SKM-1 treated with dmso at 0.1 percent for 144 hours (cell line): ENCODE results near the gene SETBP1.

Source experiments
- DNase-seq: peaks from one replicate; lab custom pipeline; 2025; ENCODE audit not compliant: unreplicated experiment; lab: John Stamatoyannopoulos, UW

SETBP1 gene

DNA sequence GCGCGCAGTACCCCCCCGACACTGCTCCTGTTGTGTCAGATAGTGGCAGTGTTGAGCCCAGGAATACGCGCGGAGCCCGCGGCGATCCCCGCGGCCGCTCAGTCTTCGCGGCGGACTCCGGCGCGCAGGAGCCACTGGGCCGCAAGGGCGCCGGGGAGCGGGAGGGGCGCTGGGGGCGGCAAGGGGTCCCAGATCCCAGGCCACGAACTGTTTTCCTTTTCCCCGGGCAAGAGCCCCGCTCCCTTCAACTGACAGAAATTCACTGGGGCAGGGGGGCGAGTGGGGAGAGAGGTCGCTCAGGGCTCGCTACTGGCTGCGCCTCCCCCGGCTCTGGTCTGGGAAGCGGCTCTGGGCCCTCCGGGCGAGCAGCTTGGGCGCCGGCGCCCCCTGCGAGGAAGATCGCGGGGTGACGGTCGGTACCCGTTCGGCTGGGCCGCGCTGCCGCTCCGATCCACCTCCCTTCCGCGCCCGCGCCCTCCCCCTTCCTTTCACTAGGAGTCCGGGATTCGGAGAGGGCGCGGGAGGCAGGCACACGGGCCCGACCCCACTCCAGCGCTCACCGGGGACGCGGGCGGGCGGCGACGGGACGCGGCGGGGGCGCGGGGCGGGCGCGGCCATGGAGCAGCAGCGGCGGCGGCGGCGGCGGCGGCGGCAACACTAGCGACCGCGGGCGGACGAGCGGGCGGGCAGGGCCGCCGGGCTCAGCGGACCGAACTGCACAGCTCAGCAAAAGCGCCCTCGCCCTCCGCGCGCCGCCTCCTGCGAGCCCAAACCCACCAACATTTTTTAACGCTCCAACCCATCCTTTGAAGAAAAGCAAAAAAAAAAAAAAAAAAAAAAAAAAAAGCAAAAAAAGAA is 1.4 kb upstream of the SETBP1 start:
- DNase-seq = peak; percentile 44

GRCh38 chr18:44679914-44680272 is 795 bp upstream of the SETBP1 start:
- DNase-seq = no peak

- DNase-seq = no peak
These were observed 635 bp downstream of the SETBP1 start for GRCh38 chr18:44681076-44681970.

GRCh38 chr18:44682201-44682870 is 1.6 kb downstream of the SETBP1 start:
- DNase-seq = no peak

GRCh38 chr18:44682871-44683221 is 2.2 kb downstream of the SETBP1 start:
- DNase-seq = no peak

DNA sequence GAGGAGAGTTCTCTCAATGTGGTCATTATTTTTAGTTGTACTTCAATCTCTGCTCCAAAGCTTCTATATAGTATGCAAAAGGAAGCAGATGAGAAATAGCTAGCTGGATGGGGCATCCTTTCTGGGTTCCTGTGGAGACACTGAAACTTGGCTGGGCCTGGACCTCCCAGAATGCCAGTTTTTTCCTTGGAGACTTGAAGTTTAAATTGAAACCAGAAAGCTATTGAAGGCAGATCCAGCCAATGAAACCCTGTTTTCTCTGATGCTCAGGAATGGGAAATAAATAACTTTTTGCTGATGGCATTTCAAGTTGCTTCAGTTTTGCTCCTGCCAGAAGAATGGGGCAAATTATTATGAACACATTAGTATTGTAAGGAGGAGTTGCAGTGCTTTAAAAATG is 2.9 kb downstream of the SETBP1 start:
- no peak for DNase-seq

DNA sequence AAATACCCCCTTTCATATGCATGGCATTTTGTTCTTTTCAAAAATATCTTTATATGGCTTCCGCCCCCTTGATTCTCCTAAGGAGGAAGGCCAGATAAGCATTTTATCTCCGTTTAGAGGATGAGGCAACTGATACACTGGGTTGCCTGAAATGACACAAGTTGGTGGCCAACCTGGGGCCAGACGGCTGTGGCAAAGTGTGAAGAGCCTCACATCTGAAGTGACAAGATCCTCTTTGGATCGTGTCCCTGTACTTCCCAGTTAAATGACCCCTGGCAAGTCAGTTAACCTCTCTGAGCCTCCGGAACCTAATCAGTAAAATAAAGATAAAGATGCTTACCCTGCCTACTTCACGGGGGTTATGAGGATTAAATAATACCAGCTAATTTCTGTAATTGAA is 4.6 kb downstream of the SETBP1 start:
- DNase-seq = no peak

- no peak for DNase-seq
These were observed 5.5 kb downstream of the SETBP1 start for GRCh38 chr18:44686156-44686555.

- no peak for DNase-seq
These were observed 6.7 kb downstream of the SETBP1 start for GRCh38 chr18:44687421-44687820.

GRCh38 chr18:44689736-44690135 is 9.0 kb downstream of the SETBP1 start:
- no peak for DNase-seq

GRCh38 chr18:44691148-44691925 is 10.6 kb downstream of the SETBP1 start:
- no peak for DNase-seq

DNA sequence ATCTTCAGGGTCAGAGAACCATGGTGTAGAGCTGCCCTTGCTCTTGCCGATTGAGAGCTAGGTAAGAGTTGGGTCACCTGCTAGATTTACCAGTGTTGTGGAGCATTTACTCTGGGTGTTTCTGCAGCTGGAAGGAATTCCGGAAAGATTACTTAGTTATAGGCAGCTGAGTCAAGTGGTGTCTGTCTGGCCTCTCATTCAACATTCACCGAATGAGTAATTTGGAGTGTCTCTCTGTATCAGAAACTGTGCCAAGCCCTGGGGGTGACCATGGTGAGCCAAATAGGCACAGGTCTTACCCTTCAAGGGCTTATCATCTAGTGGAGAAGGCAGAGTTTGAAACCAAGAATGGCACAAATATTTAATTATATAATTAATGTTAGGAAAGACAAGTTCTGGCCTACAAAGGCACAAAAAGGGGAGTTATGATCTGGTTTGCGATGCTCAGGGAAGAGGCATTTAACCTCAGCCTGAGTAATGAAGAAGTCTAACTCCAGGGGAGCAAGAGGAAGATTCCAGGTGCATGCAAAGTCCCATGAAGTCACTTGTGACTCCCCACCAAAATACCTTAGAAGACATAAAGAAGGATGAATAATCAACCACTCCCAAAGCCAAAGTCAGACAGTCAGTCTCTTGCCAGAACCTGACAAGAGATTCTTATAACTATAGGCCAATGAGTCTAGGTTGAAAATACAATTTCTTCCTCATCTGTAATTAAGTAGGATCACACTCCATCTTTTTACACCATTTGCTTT is 12.5 kb downstream of the SETBP1 start:
- DNase-seq = no peak

DNA sequence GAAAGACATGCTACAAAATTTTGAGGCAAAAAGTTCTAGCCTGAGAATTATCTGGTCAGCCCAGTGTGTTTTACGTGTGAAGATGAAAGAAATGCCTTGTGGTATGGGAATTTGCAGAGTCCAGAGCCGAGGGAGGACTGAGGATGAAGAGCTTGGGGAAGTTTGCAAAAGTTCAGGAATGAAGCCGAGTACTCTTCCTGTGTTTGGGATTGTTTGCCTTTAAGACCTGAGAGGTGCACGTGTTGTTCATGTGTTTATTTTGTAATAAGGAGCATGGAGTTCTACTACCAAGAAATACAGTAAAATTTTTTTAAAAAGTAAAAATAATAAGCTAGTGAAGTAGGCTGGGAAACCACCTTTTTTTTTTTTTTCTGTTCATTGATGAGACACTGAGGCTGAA is 14.8 kb downstream of the SETBP1 start:
- DNase-seq = no peak

DNA sequence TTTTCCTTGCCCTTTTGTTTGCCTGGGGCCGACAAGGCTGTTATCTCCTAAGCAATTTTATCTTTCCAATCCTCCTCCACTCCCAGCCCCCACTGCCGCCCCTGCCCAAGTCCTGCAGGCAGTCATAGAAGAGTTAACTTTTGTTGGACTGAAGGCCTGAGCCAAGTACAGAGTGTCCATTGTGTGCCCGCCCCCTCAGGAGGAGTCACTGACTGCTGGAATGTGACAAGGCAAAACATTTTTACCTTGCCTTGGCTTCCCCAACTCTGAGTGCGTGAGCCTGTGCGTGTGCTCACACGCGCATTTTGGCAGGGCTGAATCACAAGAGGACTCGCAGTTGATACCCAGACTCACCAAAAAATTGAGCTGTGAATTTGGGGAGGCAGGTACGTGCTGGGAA is 16.2 kb downstream of the SETBP1 start:
- no peak for DNase-seq

DNA sequence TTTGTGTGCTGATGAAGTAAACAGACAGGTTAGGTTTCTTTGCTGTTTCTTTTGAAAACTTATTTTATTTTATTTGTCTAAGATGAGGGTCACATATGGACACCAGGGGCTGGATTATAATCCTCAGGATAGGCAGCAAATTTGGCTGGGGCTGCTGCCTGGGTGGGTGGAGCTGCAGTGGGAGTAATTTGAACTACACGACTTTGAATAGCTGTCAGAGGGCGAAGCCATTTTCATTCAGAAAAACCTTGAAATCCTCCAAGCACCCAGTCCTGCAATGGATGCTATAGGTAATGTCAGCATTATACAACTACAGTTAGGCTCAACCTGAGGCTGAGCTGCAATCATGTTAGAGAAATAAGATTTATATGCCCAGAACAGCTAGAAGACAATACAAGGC is 16.6 kb downstream of the SETBP1 start:
- DNase-seq = no peak

- DNase-seq = no peak
These were observed 17.8 kb downstream of the SETBP1 start for GRCh38 chr18:44698518-44698917.

DNA sequence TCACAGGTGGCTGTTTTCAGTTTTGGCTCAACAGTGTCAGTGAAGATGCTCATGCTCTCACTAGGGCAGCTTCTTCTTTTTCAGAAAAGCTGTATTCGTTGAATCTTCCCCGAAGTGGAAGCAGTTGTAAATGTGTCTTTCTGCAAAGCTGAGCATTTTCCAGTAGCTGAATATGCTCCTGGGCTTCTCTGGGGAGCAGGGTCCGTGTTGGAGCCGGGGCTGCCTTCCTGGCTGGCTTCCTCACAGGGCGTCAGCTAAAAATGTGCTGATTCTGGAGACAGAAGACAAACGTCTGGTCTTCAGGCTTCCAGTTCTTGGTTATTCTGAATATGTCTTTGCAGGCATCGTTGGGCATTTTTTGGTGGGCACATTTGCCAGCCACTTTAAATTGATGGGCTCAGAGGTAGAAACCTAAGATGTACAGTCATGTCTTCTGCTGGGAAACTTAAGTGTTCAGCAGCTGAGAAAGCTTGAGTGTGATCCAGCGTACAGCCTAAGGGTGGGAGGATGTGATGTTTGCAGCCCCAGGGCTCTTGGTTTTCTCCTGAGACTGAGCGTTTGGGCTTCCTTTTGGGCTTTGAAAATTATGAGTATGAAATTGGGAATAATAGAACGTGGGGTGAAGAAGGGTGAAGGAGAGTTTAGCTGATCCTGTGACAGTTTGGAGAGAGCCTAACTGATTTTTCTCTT is 19.0 kb downstream of the SETBP1 start:
- DNase-seq = no peak

DNA sequence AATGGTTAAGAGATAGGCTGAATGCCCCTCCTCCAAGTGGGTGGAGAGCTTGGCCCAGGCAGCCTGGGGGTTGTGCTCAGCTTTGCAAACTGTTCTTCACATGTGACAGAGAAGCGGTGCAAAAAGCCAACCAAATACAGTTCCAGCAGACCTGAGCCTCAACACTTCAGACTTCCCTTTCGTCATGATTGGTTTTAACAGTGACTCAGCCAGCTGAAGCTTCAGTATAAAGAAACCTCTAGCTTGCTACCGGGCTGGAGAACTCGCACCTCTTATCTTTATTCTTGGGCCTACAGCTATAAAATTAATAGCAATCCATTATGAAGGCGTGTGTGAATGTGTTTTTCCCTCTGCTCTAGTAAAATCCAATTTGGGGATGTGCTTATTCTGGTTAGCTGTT is 20.0 kb downstream of the SETBP1 start:
- no peak for DNase-seq

DNA sequence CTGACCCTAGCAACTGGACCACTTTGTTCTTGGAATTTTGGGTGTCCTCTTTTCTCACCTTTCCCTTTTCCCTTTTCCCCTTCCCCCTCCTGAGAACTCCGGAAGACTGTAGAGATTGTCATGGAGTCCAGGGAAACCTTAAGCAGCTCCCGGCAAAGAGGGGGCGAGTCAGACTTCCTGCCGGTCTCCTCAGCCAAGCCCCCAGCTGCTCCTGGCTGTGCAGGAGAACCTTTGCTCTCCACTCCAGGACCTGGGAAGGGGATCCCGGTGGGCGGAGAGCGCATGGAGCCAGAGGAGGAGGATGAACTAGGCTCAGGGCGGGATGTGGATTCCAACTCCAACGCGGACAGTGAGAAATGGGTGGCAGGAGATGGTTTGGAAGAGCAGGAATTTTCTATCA is 20.5 kb downstream of the SETBP1 start:
- no peak for DNase-seq

- DNase-seq = no peak
These were observed 21.9 kb downstream of the SETBP1 start for GRCh38 chr18:44702594-44702993.
